T-helper 22 cell (primary cell): Measurements from ENCODE around the gene TOM1L2.

Source experiments
- DNase-seq: peaks from one replicate; pipeline ENCODE4 v3.0.0-alpha.2; 2020; ENCODE audit warnings: low read depth

TOM1L2 gene

DNA sequence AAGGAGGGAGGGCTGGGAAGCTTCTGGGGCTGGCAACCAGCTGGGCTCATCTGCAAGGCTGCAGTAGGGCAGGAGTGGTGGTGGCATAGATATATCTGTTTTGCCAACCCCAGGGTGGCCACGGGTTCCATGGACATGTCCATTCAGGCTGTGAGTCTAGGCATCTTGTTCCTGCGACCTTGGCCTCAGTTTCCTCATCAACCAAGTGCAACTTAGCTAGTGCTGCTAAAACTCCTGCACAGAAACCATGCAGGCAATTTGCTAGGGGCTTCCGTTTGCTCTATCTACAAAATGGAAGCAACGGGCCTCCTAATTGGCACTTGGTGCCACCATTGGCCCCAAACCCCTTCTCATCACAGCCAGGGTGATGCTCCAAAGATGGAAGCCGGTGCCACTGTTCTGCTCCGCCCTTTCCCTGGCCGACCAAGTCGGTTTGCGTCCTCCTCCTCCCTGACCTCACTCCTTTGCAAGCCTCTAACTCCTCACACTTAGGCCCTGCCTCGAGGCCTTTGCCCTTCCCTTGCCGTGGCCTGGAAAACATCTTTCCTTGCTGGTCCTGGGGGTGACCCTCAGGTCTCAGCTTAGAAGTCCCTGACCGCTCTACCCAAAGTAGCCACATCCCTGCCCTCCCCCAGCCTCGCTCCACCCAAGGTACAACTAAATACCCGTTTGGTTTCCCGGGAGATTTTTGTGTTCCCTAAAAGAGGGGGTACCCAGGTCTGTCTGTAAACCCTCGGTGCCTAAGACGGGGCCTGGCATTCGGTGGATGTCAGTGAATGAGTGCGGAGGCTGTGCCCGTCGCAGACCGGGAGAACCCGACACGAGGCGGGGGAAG, 136.6 kb downstream of the TOM1L2 start:
- no peak for DNase-seq

- no peak for DNase-seq
Measured at GRCh38 chr17:17834974-17835373, 137.2 kb downstream of the TOM1L2 start.

DNA sequence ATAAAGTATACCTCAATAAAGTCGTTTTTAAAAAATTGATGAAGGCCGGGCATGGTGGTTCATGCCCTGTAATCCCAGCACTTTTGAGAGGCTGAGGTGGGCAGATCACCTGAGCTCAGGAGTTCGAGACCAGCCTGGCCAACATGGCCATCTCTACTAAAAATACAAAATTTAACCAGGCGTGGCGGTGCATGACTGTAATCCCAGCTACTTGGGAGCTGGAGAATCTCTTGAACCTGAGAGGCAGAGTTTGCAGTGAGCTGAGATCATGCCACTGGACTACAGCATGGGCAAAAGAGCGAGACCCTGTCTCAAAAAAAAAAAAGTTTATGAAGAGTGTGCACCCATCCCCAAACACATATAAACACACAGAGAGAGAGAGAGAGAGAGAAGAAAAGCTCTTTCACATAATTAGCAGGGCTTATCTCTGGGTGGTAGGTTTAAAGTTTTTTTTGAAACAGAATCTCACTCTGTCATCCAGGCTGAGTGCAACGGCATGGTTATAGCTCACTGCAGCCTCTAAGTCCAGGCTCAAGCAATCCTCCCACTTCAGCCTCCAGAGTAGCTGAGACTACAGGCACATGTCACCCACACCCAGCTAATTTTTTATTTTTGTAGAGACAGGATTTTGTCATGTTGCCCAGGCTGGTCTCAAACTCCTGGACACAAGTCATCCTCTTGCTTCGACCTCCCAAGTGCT, 138.4 kb downstream of the TOM1L2 start:
- DNase-seq: no peak

DNA sequence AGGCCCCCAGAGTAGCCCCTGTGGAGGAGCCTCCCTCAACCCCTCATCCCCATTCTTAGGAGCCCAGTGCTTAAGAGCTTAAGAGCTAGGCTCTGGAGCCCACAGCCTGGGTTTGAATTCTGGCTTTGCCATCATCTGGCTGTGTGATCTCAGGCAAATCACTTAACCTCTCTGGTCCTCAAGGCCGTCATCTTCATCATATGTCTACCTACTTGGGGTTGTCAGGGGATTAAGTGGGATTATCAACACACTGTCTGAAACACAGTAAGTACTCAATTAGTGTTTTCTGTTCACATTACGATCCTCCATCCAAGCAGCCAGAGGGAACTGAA, 140.2 kb downstream of the TOM1L2 start:
- no peak for DNase-seq

GRCh38 chr17:17831208-17832031, 140.8 kb downstream of the TOM1L2 start:
- DNase-seq: no peak

- DNase-seq: no peak
Measured at GRCh38 chr17:17830740-17831207, 141.4 kb downstream of the TOM1L2 start.

- DNase-seq: no peak
Measured at GRCh38 chr17:17830269-17830567, 142.0 kb downstream of the TOM1L2 start.

DNA sequence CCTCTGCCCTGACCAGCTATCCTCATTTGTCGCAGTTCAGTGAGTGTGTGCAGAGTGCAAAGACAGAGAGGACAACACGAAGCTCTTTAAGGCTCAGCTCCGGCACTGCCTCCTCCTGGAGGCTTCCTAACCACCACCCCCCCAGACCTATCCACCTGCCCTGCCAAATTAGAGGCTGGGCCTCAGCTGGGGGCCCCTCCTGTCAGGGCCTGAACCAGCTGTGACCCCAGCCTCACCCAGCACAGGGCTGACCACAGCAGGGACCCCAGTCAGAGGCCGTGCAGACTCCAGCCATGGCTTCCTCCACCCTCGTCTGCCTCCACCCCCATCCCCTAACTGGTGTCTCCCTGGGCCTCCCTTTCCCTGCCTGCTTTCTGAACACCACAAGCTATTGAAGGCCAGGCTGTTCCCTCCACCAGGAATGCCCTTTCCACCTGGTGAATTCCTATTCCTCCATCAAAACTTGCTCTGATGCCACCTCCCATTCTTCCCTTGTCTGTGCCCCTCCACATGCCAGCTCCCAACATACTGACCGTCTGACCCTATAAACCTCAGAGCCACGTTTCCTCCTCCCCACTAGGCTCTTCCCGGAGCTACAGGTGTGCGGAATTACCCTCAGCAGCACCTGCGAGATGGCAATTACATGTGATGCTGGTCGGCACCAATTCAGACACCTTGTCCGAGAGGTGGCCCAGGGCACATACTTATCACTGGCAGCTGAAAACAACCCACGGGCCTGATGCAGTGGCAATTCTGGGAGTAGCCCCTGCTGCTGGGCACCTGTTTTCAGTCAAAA, 144.2 kb downstream of the TOM1L2 start:
- no peak for DNase-seq

GRCh38 chr17:17826942-17827785, 145.0 kb downstream of the TOM1L2 start:
- DNase-seq: no peak

- DNase-seq: no peak
Measured at GRCh38 chr17:17826342-17826713, 145.9 kb downstream of the TOM1L2 start.

GRCh38 chr17:17824783-17825614, 147.2 kb downstream of the TOM1L2 start:
- no peak for DNase-seq

DNA sequence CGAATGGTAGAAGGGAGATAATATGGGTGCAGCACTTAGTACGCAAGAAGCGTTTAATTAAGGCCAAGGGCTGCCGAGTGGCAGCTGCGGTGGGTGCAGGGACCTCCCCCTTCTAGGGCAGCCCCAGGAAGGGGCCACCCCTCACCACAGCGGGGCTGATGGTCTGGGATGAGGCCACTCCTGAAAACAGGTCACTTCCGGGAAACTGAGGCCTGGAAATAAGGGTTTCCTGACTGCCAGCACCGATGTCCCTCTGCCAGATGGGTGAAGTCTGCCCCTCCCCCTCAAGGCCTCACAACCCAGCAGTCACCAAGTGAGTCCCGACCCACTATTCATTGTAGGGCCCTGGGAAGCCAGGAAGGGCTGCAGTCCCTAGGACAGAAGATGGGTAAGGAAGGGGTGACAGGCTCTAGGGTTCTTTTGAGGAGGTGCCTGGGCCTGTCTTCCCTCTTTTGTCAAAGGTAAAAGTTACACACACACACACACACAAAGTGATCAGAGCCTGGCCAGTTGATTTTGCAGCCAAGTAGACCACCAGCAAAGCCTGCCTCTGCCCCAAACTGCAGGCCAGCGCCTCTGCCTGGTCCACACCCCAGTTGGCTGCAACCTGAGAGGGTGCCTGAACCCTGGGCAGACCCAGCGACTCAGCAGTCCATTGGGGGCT, 147.9 kb downstream of the TOM1L2 start:
- no peak for DNase-seq

DNA sequence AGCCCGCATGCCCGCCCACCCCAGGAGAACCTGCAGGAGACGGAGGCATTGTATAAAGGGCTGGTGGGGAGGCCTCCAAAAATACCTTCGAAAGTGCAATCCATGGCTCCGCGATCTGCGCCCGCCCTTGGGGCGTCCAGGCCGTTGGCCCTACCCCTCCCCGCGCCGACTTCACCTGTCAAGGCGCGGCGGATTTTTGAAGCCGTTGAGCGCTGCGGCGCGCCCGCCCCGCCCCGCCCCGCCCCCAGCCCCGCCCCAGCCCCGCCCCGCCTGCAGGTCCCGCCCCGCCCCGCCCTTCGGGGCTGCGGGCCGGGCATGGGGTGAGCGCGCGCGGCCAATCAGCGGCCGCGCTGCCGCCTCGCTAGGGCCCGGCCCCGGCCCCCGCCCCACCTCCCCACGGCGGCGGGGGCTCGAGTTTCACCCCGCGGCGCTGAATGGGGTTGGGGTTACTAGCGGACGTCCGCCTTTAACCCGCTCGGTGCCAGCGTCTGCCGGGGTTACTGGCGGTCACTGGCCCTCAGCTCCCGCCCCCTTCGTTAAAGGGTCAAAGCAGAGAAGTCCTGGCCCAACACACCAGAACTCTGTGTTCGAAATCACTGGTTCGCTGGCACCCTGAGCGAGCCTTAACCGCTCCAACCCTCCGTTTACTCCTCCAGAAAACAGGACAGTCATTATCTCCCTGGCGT, 148.6 kb downstream of the TOM1L2 start:
- DNase-seq: peak; percentile 66

DNA sequence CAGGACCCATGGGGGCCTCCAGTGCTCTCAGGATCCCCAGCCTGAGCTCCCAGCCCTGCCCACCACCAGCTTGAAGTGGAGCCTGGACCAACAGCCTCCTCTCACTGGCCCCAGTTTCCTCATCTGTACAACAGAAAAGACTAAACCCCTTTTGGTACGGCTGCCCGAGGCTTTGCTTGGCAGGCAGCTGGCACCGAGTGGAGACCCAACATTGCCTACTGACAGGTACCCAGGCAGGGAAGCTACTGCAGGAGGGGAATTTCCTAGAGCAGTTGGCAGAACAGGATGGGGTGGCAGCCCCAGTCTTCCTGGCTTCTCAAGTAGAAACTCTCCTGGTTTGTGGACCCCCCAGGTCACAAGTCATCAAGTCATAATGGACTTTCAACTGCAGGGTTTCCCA, 149.6 kb downstream of the TOM1L2 start:
- no peak for DNase-seq

GRCh38 chr17:17822189-17822588, 150.0 kb downstream of the TOM1L2 start:
- DNase-seq: no peak

- no peak for DNase-seq
Measured at GRCh38 chr17:17820463-17821158, 151.6 kb downstream of the TOM1L2 start.

- DNase-seq: no peak
Measured at GRCh38 chr17:17820046-17820445, 152.2 kb downstream of the TOM1L2 start.

- DNase-seq: peak; percentile 41
Measured at GRCh38 chr17:17819561-17819995, 152.6 kb downstream of the TOM1L2 start.
